Adipose tissue (tissue), 3 donors: ENCODE measurements around the gene ELSPBP1. TPM values are rescaled to one million over a fixed set of nuclear protein-coding genes. Genes with fewer than 3 reads are reported as not detected.

Source experiments
- polyA plus RNA-seq, 3 donors: library from polyadenylated mRNA; stranded (reverse); fragments of 200-250 nt; gene quantifications; one replicate each; pipeline ENCODE4 v1.2.3, GENCODE V29; 2013
- donor health status: healthy with polysubstance abuse.
- donor health status: Bipolar disorder and iron deficiency.
- donor health status: healthy.

Gene ELSPBP1
- polyA plus RNA-seq, 3 donors: not detected

Other genes with a start within 250 kb of the ELSPBP1 start
- 100 to 1,000 TPM; 413 to 769 (median 565) TPM for gene NOP53, start 249.1 kb upstream of the ELSPBP1 start, polyA plus RNA-seq
- 100 to 1,000 TPM; 150 to 674 (median 235) TPM for gene SELENOW, start 215.9 kb upstream of the ELSPBP1 start, polyA plus RNA-seq
- gene TPRX1, start 190.1 kb upstream of the ELSPBP1 start, polyA plus RNA-seq: not detected
- under 1 TPM in 1 of 3 donors, not detected in 2; 0.11 TPM for gene CRX, start 172.7 kb upstream of the ELSPBP1 start, polyA plus RNA-seq
- not detected for gene TPRX2, start 135.4 kb upstream of the ELSPBP1 start, polyA plus RNA-seq
- gene SULT2A1, start 108.3 kb upstream of the ELSPBP1 start, polyA plus RNA-seq: 1 to 10 TPM in 1 of 3 donors, not detected in 2; 1.4 TPM
- not detected for gene BSPH1, start 2.5 kb upstream of the ELSPBP1 start, polyA plus RNA-seq
- gene CABP5, start 49.4 kb downstream of the ELSPBP1 start, polyA plus RNA-seq: not detected
- gene PLA2G4C, start 116.2 kb downstream of the ELSPBP1 start, polyA plus RNA-seq: 1 to 10 TPM; 2.5 to 6.9 (median 3.3) TPM
- 10 to 100 TPM in 1 of 3 donors, 1 to 10 TPM in 2; 6.3 to 18.5 (median 7.4) TPM for gene LIG1, start 175.7 kb downstream of the ELSPBP1 start, polyA plus RNA-seq
- 1 to 10 TPM; 3.0 to 7.8 (median 4.2) TPM for gene ZSWIM9, start 176.0 kb downstream of the ELSPBP1 start, polyA plus RNA-seq